IPS-18a (cell line): ENCODE data around the gene HEG1.
A peak's percentile ranks its signal among the peaks of the same experiment; 100 is the strongest.

Experiments used
- H3K27ac ChIP-seq: one replicate; pipeline ENCODE4 v1.5.1; 2013; ENCODE audit warnings: low read length
- H3K27me3 ChIP-seq: one replicate; pipeline ENCODE4 v1.6.1; 2013; ENCODE audit warnings: mild to moderate bottlenecking, low read length; ENCODE audit not compliant: control insufficient read depth, insufficient read depth
- H3K36me3 ChIP-seq: one replicate; pipeline ENCODE4 v1.6.1; 2013; ENCODE audit warnings: low read depth, low read length; ENCODE audit not compliant: control insufficient read depth
- H3K4me1 ChIP-seq: one replicate; pipeline ENCODE4 v1.6.1; 2013; ENCODE audit warnings: low read depth, low read length; ENCODE audit not compliant: control insufficient read depth
- H3K4me3 ChIP-seq: one replicate; pipeline ENCODE4 v1.5.1; 2013; ENCODE audit warnings: low read length
- H3K9ac ChIP-seq: one replicate; pipeline ENCODE4 v1.6.1; 2013; ENCODE audit warnings: mild to moderate bottlenecking, low read length, moderate library complexity
- H3K9me3 ChIP-seq: one replicate; pipeline ENCODE4 v1.6.1; 2013; ENCODE audit warnings: low read depth, low read length; ENCODE audit not compliant: control insufficient read depth

Gene HEG1

DNA sequence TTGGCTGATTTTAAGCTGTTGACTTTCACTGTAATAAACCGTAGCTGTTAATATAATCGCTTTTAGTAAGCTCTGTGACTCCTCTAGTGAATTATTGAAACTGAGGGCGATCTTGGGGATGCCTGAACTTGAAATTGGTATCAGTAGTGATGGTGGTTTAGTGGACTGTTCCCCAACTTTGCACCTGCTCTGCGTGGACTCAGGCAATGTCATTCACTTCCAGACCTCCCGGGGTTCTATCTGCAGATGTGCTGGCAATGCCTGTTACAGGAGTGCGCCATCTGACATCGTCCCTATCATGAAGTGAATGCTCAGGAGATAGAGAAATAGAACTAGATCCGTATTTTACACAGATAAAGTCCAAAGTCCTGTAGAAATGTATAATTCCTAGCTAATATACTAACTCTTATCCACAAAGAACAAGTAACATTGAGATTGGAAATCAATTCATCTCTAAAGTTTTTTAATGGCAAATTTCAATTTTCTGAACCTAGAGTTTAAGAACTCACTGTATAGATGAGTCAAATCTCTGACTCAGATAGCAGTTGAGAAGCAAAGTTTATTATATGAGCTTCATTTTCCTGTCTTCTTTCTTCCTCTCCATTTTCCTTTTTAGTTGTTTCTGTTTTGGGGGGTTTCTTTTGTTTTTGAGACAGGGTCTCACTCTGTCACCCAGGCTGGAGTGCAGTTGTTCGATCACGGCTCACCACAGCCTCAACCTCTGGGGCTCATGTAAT is 51.8 kb downstream of the HEG1 start:
- no peak overlapping the region for H3K9ac ChIP-seq
- peaks cover 5% of the 10 kb centered on the region for H3K36me3 ChIP-seq
- no peak overlapping the region for H3K4me3 ChIP-seq
- H3K27ac ChIP-seq = no peak overlapping the region
- H3K9me3 ChIP-seq = no peaks in the 10 kb centered on the region
- peaks cover 20% of the 10 kb centered on the region for H3K4me1 ChIP-seq
- H3K27me3 ChIP-seq = no peaks in the 10 kb centered on the region

DNA sequence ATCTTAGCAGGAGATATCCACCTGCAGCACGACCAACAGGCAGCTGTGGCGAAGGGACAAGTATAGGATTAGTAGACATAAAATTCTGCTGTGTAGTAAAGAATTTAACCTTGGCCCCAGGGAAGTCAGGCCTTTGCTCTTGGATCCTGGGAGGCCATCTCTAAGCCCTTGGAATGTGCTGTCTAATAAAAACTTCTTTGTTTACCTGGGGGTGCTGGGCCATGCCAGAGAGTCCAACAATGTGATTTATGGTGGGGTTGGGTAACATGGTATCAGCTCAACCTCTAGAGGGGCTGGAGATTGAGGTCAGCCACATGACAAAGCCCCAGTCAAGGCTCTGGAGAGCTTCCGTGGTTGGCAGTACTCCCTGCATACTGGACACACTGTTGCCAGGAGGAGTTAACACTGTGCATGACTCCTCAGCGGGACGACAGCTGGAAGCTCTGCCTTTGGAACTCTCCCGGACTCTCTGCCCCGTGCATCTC is 52.4 kb downstream of the HEG1 start:
- H3K9ac ChIP-seq = no peak overlapping the region
- H3K9me3 ChIP-seq = no peaks in the 10 kb centered on the region
- H3K27me3 ChIP-seq = no peaks in the 10 kb centered on the region
- no peak overlapping the region for H3K4me3 ChIP-seq
- H3K36me3 ChIP-seq = peaks cover 5% of the 10 kb centered on the region
- H3K27ac ChIP-seq = no peak overlapping the region
- peaks cover 20% of the 10 kb centered on the region for H3K4me1 ChIP-seq

DNA sequence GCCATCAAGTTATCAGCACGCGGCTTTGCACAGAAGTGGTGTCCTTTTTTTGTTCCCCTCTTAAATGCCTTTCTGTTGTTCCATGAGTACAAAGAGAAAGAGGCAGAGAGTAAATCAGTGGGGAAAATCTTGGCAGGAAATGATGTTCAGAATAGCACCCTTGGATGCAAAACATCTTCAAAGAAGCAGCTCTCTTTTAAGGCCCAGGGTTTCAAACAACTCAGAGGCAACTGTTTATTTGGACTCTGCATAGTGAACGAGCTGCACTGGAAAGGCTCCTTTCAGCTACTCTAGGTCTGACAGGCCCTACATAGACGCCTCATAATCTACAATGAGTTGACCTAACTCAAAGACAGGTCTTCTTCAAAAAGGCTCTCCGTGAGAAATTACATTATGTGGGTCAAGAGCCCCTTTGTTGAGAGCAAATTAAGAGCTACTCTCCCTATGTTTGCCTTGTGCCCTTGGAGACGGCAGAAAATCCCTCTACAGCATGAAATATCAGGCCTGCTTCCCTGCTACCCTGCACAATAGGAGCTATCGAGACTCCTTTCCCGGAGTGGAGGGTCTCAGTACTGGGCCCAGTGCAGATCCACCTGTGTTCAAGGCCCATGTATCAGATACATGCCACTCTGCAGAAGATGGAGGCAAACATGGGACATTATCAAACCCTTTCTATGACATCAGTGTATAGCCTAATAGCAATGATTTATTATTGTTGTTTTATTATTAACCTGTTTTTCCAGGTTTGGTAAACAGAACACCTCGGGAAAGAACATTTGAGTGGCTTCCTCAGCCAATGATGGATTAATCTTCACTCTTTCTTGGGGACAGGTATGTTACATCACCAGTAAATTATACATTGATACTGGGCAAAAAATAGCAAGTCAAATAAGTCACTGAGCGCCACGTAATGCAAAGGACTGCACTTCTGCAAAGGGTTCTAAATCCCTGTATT is 53.1 kb downstream of the HEG1 start:
- Histone ChIP-seq H3K27ac (no peak overlapping the region), H3K27me3 (no peaks in the 10 kb centered on the region), H3K4me3 (no peak overlapping the region), H3K9ac (no peak overlapping the region), H3K4me1 (peaks cover 20% of the 10 kb centered on the region), H3K9me3 (no peaks in the 10 kb centered on the region), H3K36me3 (peaks cover 5% of the 10 kb centered on the region)

DNA sequence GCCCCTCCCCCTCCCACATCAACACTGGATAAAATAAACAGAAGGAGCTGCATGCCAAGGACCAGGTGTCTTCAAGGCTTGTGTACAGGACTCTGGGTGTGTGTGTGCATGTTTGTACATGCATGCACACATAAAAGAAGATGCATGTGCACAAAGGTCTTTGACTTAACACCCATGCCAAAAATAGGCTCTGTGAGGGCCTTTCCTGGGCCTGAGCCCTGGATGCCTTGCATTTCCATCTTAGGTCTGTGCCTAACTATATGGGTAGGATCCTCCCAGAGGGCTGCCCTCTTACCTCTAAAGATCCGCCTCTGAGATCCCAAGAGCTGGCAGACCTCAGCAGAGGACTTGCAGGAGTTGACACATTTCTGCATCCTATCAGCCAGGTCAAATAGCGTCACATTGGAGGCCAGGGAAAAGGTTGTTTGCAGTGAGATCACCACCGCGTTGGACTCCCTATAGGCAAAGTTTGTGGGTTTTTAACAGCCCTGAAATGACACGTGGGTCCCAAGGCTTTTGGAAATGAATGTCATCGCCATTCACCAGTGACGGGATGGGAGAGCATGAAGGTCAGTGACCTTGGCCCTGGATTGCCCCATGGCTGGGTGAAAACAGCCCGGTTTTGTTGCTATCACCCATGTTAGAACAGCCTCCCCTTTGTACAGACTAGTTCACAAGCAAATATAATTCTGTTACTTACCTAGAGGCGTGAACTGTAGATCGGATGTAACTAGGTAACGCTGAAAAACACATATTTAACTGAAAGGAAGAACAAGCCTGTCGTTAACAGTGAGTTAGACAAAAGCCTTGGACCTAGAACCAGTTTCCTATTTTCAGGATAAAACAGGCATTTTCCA is 54.0 kb downstream of the HEG1 start:
- Histone ChIP-seq H3K36me3 (peaks cover 5% of the 10 kb centered on the region), H3K9me3 (no peaks in the 10 kb centered on the region), H3K27me3 (no peaks in the 10 kb centered on the region), H3K4me1 (peaks cover 20% of the 10 kb centered on the region), H3K27ac (no peak overlapping the region), H3K9ac (no peak overlapping the region), H3K4me3 (no peak overlapping the region)

DNA sequence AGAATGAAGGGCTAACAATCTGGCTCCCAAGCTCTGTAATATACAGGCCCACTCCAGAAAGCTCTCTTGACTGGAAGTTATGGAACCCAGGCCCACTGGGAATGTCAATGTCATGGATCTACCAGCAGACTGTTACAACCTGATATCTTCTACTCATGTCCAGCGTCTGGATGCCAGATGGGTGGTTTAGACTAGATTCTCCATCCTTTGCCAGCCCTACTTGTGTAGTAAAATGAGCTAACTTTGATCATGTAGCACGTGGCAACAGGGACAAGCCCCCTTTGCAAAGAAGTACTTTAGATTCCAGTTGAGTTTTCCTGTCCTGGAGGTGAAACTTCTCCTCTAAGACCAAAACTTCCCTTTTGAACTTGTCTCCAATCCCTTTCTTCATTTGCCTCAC is 55.1 kb downstream of the HEG1 start:
- no peaks in the 10 kb centered on the region for H3K9me3 ChIP-seq
- H3K27ac ChIP-seq = no peak overlapping the region
- H3K27me3 ChIP-seq = no peaks in the 10 kb centered on the region
- H3K4me3 ChIP-seq = no peak overlapping the region
- H3K9ac ChIP-seq = no peak overlapping the region
- peaks cover 20% of the 10 kb centered on the region for H3K4me1 ChIP-seq
- peaks cover 8% of the 10 kb centered on the region for H3K36me3 ChIP-seq

DNA sequence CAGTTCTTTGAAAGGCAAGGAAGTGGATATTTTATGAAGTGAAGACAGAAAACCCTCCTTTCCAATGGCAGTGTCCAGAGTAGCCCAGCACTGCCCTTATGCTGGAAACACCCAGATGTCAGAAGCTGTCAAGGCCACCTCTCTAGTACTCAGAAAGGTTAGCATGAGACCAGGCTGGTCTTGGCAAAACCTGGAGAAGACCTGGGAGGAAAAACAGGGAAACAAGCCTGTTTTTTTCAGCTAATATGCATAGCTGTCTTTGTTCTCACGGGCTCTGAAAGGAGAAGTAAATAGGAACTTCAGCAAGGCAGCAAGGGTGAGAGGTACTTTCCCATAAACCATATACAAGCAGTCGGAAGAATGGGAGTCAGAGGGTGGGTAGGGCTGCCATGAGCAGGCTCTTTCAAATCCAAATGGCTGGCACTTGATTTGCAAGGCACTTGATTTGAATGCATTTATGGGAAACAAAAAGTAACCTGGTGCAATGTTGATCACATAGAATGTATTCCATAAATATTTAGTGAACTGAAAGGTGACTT is 55.8 kb downstream of the HEG1 start:
- Histone ChIP-seq H3K27ac (peak overlapping the region; percentile 9), H3K36me3 (peaks cover 8% of the 10 kb centered on the region)

DNA sequence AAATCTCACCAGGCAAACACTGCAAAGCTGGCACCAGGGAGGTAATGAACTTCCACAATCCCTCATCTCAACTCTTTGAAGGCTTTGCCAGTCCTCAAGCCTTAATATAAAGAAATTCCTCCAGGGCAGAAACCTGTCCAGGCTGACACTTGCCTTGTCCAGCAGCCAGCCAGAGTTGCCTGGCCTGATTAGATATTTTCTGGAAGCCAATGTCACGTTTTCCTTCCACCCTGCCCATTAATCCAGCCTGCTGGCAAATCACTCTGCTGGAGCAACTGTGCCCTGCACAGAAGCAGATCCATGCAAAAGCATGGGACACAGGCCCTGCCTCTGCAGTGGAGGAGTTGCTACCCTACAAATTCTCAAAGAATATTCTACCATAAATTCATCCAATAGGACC is 56.5 kb downstream of the HEG1 start:
- Histone ChIP-seq H3K9ac (no peak overlapping the region), H3K27ac (no peak overlapping the region), H3K4me1 (peaks cover 20% of the 10 kb centered on the region), H3K27me3 (no peaks in the 10 kb centered on the region), H3K9me3 (no peaks in the 10 kb centered on the region), H3K4me3 (no peak overlapping the region), H3K36me3 (peaks cover 8% of the 10 kb centered on the region)

More for the DNA sequence above, 55.8 kb downstream of the HEG1 start:
- H3K27me3 ChIP-seq = no peaks in the 10 kb centered on the region
- no peak overlapping the region for H3K4me3 ChIP-seq
- H3K4me1 ChIP-seq = peaks cover 20% of the 10 kb centered on the region
- H3K9ac ChIP-seq = no peak overlapping the region
- H3K9me3 ChIP-seq = no peaks in the 10 kb centered on the region

DNA sequence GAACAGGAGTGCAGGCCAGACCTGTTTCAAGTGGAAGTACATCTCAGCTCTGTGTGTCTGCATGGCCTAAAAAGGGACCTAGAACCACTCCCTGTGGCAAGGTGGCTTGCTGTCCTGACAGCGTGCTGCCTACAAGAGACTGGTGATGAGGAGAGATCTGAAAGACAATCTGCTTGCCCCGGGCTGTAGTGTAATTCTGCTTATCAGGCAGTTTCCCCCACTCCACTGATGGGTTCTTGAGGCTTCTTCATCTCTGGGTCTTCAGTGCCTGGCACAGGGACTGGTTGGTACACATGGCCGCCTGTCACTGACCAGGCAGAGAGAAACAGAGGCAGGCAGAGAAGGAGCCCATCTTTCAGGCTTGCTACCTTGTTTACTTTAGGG is 57.6 kb downstream of the HEG1 start:
- no peak overlapping the region for H3K9ac ChIP-seq
- H3K4me3 ChIP-seq = no peak overlapping the region
- peaks cover 20% of the 10 kb centered on the region for H3K4me1 ChIP-seq
- H3K27me3 ChIP-seq = no peaks in the 10 kb centered on the region
- H3K27ac ChIP-seq = no peak overlapping the region
- H3K9me3 ChIP-seq = no peaks in the 10 kb centered on the region
- peaks cover 6% of the 10 kb centered on the region for H3K36me3 ChIP-seq

DNA sequence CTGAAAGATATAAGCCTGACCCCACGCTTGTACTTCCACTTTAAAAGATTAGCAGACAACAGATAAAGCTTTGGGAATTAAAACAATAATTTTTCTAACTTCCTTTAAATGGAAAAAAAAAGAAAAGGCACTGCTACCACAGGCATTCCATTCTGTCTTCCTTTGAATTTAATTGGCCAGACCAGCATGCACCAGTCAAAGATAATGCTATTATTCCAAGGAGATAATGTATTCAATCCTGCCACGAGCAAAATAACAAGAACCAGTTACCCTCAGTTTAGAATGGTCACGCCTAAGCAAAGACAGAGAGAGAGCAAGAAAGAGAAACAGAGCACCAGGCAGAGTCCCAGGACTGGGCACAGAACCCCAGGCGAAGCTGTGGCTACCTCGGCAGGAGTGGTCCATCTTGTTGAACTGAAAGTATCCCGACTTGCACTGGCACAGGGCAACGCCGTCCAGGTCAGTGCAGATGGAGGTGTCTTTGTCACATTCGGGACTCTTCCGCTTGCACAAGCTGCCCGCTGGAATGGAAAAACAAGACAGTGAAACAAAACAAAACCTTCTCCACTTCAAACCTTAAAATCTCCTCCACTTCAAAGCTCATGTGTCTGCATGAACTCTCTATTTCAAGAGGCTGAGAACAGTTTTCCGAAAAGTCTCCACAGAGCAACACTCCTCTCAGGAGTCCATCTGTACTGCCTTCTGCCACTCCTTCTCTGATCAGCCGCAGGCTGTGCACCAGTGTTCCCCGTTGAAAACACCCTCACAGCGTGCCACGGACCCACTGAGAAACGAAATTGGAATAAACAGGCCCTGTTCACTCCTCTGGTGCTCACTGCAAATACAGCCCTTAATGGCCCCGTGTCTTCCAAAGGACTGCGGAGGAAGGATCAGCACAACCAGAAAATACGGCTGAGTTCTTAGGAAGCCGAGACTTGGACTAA is 58.2 kb downstream of the HEG1 start:
- Histone ChIP-seq H3K27me3 (no peaks in the 10 kb centered on the region), H3K4me1 (peaks cover 24% of the 10 kb centered on the region), H3K4me3 (no peak overlapping the region), H3K27ac (no peak overlapping the region), H3K9ac (no peak overlapping the region), H3K9me3 (no peaks in the 10 kb centered on the region), H3K36me3 (peaks cover 6% of the 10 kb centered on the region)

DNA sequence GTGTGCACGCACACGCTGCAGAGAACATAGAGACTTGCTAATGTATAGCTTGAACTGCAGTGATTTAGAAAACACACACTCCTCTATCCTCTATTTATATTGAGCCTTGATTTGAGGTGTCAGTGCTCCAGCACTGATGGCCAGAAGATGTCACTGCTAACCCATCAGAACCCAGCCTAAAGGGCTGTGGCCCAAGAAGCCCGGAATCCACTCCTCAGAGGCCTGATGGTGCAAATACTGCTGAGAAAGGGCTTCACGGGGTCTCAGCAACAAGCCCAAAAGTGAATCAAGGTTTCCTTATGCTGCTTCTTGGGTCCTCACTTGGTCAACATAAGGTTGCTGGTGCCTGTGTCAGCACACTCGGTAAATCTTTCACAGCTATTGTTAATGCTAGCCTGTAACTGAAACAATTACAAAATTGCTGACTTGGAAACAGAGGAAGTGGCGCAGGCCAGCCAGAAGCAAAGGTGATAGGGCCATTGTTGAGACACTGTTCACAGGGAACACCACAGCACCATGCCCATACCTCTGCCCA is 60.3 kb downstream of the HEG1 start:
- H3K4me1 ChIP-seq = peaks cover 29% of the 10 kb centered on the region
- no peaks in the 10 kb centered on the region for H3K9me3 ChIP-seq
- H3K27ac ChIP-seq = no peak overlapping the region
- H3K4me3 ChIP-seq = no peak overlapping the region
- H3K36me3 ChIP-seq = peaks cover 3% of the 10 kb centered on the region
- H3K9ac ChIP-seq = no peak overlapping the region
- no peaks in the 10 kb centered on the region for H3K27me3 ChIP-seq
